HTERT RPE-1 (cell line): ENCODE results near the gene GABRD.

ENCODE experiments used
- in situ Hi-C: fragments of 300-500 bp; cut with MboI; formaldehyde crosslinking; loops from 4 replicates; pipeline ENCODE4 v1.14.3; 2020; ENCODE audit warnings: low sequenced_read_pairs

The GABRD gene

GRCh38 chr1:2037314-2037979, 18.3 kb downstream of the GABRD start:
- in situ Hi-C loops, result no loop called here

DNA sequence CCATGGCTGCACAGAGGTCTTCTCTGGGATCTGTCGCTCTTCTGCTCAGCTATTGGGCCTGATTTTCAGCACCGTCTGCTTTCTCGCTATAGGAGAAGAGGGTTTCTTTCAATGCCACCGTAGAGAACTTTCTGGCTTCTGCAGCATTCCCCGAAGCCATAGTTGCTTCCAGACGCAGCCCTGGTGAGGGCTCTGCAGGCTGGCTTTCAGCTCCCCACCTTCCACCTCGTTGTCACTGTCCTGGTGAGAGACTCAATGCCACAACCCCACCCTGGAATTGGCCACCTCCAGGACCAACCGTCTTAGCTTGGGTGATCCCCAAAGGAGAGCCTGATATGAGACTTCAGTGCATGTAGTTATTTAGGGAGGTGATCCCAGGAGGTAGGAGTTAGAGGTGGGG, 19.1 kb downstream of the GABRD start:
- in situ Hi-C loops, result no loop called here

DNA sequence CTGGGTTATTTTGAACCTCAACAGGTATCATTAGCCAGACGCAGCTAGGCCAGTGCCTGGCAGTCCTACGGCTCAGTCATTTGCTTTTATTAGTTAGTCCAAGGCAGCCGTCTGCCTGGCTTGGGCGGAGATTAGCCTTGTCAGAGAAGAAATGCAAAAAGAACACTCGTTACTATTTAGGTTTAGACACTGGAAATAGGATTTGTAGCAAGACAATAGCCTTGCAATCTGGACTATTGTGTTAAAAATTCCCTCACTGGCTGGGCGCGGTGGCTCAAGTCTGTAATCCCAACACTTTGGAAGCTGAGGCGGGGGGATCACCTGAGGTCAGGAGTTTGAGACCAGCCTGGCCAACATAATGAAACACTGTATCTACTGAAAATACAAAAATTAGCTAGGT, 20.1 kb downstream of the GABRD start:
- in situ Hi-C loops, result no loop called here

DNA sequence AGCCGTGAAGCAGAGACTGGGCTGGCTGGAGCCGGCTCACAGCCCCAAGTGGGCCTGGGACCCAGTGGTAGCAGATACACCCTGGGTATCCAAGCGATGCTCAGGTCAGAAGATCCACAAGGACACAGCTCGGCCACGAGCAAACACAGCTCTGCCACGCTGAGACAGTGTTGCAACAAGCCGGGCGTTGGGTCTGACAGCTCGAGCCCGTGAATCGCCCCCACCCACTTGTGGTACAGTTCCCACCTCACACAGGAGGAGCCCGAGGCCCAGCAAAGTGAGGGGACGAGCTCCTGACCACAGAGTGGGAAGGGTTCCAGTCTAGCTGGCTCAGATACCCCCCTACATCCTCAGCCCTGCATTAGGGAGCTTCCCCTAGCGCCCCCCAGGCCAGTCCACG, 22.2 kb downstream of the GABRD start:
- in situ Hi-C loops, result no loop called here

DNA sequence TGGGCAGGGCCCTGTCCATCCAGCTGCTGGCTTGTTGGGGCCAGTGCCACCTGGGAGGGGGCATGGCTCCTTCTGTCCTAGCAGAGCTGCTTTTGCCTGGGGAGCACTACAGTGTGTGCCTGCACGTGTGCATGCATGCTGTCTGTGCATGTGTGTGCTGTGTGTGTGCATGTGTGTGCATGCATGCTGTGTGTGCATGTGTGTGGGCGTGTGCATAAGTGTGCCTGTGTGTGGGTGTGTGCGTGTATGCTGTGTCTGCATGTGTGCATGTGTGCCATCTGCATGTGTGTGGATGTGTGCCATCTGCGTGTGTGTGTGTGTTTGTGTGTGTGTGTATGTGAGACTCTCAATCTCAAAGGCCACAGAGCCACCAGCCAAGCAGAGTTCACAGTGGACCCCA, 22.7 kb downstream of the GABRD start:
- in situ Hi-C loops, result no loop called here

GRCh38 chr1:2042830-2043773, 24.0 kb downstream of the GABRD start:
- in situ Hi-C loops, result no loop called here

DNA sequence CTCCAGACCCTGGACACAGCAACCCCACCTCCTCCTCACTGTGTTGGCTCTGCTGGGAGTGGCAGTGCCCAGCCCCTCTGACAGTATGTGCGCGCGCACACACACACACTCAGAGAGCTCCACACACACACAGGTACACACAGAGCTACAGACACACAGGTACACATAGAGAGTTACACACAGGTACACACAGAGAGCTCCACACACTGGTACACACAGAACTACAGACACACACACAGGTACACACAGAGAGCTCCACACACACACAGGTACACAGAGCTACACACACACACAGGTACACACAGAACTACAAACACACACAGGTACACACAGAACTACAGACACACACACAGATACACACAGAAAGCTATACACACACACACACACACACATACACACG, 24.7 kb downstream of the GABRD start:
- in situ Hi-C loops, result no loop called here

DNA sequence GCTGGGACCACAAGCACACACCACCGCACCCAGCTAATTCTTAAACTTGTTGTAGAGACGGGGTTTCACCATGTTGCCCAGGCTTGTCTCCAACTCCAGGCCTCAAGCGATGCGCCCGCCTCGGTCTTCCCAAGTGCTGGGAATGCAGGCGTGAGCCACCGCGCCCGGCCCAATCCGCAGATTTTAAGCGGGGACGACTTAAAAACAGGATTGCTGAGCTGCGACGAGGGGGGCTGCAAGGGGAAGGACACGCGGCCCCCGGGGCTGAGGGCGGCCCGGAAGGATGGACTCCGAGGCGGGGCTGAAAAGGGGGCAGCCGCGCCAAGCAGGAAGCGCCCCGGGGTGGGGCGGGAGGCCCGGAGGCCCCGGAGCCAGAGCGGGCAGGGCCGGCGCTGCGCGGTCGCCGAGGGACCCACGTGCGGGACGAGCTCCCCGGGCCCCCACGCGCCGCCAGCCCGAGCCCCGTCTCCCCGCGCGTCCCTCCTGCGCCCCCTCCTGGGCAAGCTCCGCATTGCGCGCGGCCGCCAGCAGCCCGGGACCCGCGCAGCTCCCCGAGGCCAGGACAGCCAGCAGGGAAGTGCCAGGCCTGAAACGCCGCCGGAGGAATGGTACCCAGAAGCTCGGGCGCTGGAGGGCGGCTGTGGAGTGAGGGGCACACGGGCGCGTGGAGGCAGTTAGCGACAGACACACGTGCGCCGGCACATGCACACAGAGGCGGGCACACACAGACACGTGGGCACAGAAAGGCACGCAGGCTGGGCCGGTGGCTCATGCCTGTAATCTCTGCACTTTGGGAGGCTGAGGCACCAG, 25.6 kb downstream of the GABRD start:
- in situ Hi-C loops, result no loop called here

- in situ Hi-C loops, result no loop called here
These were observed 26.5 kb downstream of the GABRD start for GRCh38 chr1:2045468-2046173.

DNA sequence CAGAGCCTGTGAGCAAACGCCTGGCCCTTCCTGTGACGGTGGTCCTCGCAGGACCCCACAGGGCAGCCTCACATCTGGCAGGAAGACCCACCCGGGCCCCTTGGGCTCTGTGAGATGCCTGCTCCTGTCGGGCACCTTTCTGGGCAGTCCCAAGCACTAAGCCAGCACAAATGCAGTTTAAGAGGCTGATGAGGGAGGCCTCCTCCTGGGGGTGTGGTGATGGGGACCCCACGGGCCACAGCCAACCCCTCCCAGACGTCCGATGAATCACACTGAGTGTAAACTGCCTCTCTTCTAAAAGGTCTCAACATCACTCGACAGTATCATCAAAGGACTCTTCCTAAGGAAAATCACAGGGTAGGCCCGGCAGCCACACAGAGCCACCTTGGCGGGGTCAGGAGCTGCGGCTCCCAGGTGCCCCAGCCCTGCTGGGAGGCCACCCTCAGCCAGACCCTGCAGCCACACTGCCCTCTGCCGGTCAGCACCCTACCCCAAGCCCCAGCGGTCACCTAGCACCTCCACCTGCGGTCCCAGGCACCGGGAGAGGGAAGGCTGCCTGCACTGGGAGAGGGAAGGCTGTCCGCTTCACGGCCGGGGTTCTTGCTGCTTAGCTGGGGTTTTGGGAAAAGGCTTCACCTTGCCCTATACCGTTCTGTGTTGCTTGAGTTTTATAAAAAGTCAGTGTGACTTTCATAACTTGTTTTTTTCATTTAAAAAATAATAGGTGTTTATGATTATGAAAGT, 27.2 kb downstream of the GABRD start:
- in situ Hi-C loops, result no loop called here

GRCh38 chr1:2046953-2047748, 28.0 kb downstream of the GABRD start:
- in situ Hi-C loops, result no loop called here

DNA sequence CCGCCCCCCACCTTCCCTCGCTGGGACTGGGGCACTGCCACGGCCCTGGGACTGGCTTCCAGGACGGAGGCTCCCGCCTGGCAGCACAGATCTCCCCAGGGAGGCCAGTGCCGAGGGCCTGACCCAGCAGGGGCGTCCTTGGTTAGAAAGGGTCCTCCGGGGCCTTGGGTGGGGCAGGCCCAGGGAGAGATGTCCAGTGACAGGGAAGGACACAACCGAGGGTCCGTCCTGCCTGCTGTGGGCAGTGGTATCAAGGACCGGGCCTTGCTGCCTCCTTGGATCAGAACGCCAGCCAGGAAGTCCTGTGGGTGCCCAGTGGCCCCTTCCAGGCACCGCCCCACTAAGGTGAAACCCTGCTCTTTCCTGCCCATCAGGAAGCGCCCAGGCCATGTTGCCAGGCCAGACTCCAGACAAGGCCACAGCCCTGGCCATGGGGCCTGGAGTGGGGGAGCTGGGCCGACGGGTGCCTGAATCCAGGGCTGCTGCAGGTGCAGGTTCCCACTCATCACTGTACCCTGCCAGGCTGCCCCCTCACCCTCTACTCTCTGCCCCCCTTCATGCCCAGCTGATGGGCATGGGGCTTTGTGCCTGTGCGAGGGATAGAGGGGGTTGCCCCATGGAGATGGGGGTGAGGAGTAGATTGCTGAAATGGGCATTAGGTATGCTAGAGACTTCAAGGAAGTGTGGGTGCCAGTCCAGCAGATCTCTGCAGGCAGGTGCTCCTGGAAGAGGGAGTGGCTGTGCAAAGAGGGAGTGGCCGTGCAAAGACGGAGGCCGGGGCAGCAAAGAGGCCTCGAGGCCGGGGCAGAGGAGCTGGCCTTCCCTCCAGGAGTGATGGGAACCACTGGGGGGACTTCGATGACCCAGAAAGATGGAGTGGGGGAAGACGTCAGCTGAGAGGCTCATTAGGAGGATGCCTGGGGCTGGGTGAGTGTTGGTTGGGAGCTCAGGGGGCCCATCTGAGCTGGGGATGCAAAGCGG, 28.9 kb downstream of the GABRD start:
- in situ Hi-C loops, result no loop called here

- in situ Hi-C loops, result no loop called here
These were observed 30.1 kb downstream of the GABRD start for GRCh38 chr1:2049225-2049717.

GRCh38 chr1:2049718-2050431, 30.7 kb downstream of the GABRD start, which contains the start of gene PRKCZ:
PRKCZ (plus strand) TSS chr1:2050411; CDS start chr1:2050631, 220 bp downstream.
- in situ Hi-C loops, result no loop called here

DNA sequence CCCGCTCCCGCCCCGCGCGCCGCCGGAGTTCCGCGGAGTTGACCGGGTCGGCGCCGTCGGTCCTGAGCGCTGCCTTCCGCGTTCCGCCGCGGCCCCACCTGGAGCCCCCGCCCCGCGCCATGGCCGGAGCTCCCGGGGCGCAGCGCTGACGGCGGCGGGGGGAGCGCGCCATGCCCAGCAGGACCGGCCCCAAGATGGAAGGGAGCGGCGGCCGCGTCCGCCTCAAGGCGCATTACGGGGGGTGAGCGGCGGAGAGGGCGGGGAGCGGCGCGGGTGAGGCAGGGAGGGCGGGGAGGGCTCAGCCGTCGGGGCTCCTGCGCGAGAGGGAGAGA, 31.3 kb downstream of the GABRD start:
- in situ Hi-C loops, result no loop called here

- in situ Hi-C loops, result no loop called here
These were observed 31.9 kb downstream of the GABRD start for GRCh38 chr1:2050793-2051682.
